Measurements from ENCODE around the gene CAMTA1.

Gene CAMTA1

GRCh38 chr1:7279769-7280168 lies 494.5 kb downstream of the CAMTA1 start (continued):
- TF ChIP-seq ZNF148 (tag by site-specific recombination; IDR thresholded peaks at IDR 0.05; ENCODE audit: borderline replicate concordance): no peak

- Histone ChIP-seq H3K4me3 (ENCODE audit: low read depth, low read length) (no peak overlapping the region), H3K4me1 (ENCODE audit: control insufficient read depth, insufficient read depth, low read length) (no peaks in the 10 kb centered on the region), H3K27ac (ENCODE audit: extremely low read depth, low read depth, low read length) (no peak overlapping the region), H3K9me3 (ENCODE audit: control insufficient read depth, insufficient read depth, low read depth, low read length) (no peaks in the 10 kb centered on the region), H3K36me3 (ENCODE audit: control insufficient read depth in 2 of 2, insufficient read depth in 1 of 2, low read length in 2 of 2) (no peaks in the 10 kb centered on the region)
- POLR2A ChIA-PET: no interaction called here
- no peak for TF ChIP-seq ZNF335 (tag by site-specific recombination; conservative IDR thresholded peaks at IDR 0.05)
- TF ChIP-seq ZBTB7A (tag by site-specific recombination; IDR thresholded peaks at IDR 0.05; ENCODE audit: low read depth): no peak
- no peak for TF ChIP-seq ZNF768 (tag by site-specific recombination; IDR thresholded peaks at IDR 0.05)
- TF ChIP-seq ZNF670 (tag by site-specific recombination; IDR thresholded peaks at IDR 0.05; ENCODE audit: low read depth): no peak
- TF ChIP-seq ZBTB8A (tag by site-specific recombination; IDR thresholded peaks at IDR 0.05): no peak
- no peak for TF ChIP-seq ZNF560 (tag by site-specific recombination; IDR thresholded peaks at IDR 0.05; ENCODE audit: borderline replicate concordance)
- no peak for TF ChIP-seq ZNF239 (tag by site-specific recombination; IDR thresholded peaks at IDR 0.05)
- no peak for TF ChIP-seq ZNF623 (tag by site-specific recombination; IDR thresholded peaks at IDR 0.05)
- TF ChIP-seq ZNF280C (tag by site-specific recombination; IDR thresholded peaks at IDR 0.05): no peak
- TF ChIP-seq ZNF433 (tag by site-specific recombination; IDR thresholded peaks at IDR 0.05; ENCODE audit: low read depth): no peak
- CTCF ChIA-PET: no interaction called here
Measured at GRCh38 chr1:7280347-7280960, 495.2 kb downstream of the CAMTA1 start.

- H3K9me3 ChIP-seq (ENCODE audit: control insufficient read depth, insufficient read depth, low read depth, low read length): no peaks in the 10 kb centered on the region
- TF ChIP-seq ZNF76 (tag by site-specific recombination; IDR thresholded peaks at IDR 0.05; ENCODE audit: borderline replicate concordance, low read depth): no peak
- TF ChIP-seq ZSCAN4 (tag by site-specific recombination; IDR thresholded peaks at IDR 0.05): peak; percentile 71; the same call in 1 of the 2 replicates
- ChIA-PET POLR2A (interaction anchor here (0.6 kb wide), 2 partner anchors 10 to 32 kb away, joined by 3 to 4 read pairs; no protein-coding TSS in a partner anchor), CTCF (interaction anchor here (0.6 kb wide), 2 partner anchors 245 to 405 kb away, joined by 3 to 7 read pairs; no protein-coding TSS in a partner anchor)
- H3K4me1 ChIP-seq (ENCODE audit: control insufficient read depth, insufficient read depth, low read length): no peaks in the 10 kb centered on the region
- no peaks in the 10 kb centered on the region for H3K36me3 ChIP-seq (ENCODE audit: control insufficient read depth in 2 of 2, insufficient read depth in 1 of 2, low read length in 2 of 2)
- no peak overlapping the region for H3K4me3 ChIP-seq (ENCODE audit: low read depth, low read length)
- no peak overlapping the region for H3K27ac ChIP-seq (ENCODE audit: extremely low read depth, low read depth, low read length)
Measured at GRCh38 chr1:7281821-7282220, 496.6 kb downstream of the CAMTA1 start.

All from HEK293 (cell line).